K562 (cell line): ENCODE data around the gene FAM124B. TPM values are rescaled to one million over a fixed set of nuclear protein-coding genes. Genes with fewer than 3 reads are reported as not detected.
A peak's percentile ranks its signal among the peaks of the same experiment; 100 is the strongest.

Source experiments
- ATAC-seq: fragments of 200-7000 bp; cut with Tn5 transposase; 3 replicates; pipeline ENCODE4 v1.9.1; 2020; ENCODE audit warnings: moderate library complexity
- BruUV-seq: library from RNA; stranded (reverse); fragments of 400-500 nt; replicated peaks from 2 replicates; lab custom pipeline; 2021; lab: Mats Ljungman, UMichigan
- CTCF ChIA-PET: fragments of 300-600 bp; formaldehyde crosslinking; extraction: SDS; loops from one replicate; lab custom pipeline; 2021; ENCODE audit warnings: low intra/inter-chr PET ratio; lab: Yijun Ruan, JAX
- POLR2A ChIA-PET: fragments of 300-600, 350-650 bp; sonication (Branson Sonifier 250); formaldehyde crosslinking; extraction: SDS; loops from one replicate; lab custom pipeline; 2021; ENCODE audit warnings: antibody characterized with exemption, inconsistent platforms; lab: Yijun Ruan, JAX
- DNase-seq, 4 experiments: peaks; one replicate each; pipeline versions ENCODE4 v3.0.0 to v3.0.0-alpha.2; 2011 to 2018; ENCODE audit warnings: low spot score in 3 of 4, mixed read lengths in 3 of 4; ENCODE audit errors: extremely low read depth in 1 of 4
- FAIRE-seq: peaks from 2 replicates; lab custom pipeline; 2011; peaks lifted over from hg19 to GRCh38; lab: Jason Lieb, UNC
- H2AFZ ChIP-seq: 2 replicates; pipeline ENCODE4 v1.6.0; 2011; ENCODE audit warnings: low read depth, low read length, control low read depth, inconsistent platforms
- H3K27ac ChIP-seq: fragments of 200-600 bp; 3 replicates; pipeline ENCODE4 v1.8.0; 2011; ENCODE audit warnings: low read depth, mild to moderate bottlenecking, control low read depth, inconsistent platforms, low read length, moderate library complexity, mixed read lengths; ENCODE audit errors: extremely low read depth
- H3K27me3 ChIP-seq, 2 experiments: fragments of 300-600 bp in 1 of 2; 2 replicates in 1 of 2; 3 replicates in 1 of 2; pipeline versions ENCODE4 v1.6.0 to v1.8.0; 2011; ENCODE audit warnings: inconsistent platforms in 2 of 2, low read length in 2 of 2, mild to moderate bottlenecking in 1 of 2, mixed read lengths in 1 of 2, moderate library complexity in 1 of 2; ENCODE audit not compliant: control insufficient read depth in 2 of 2, insufficient read depth in 2 of 2
- H3K36me3 ChIP-seq: fragments of 300-600 bp; 3 replicates; pipeline ENCODE4 v1.8.0; 2011; ENCODE audit warnings: mild to moderate bottlenecking, low read length, inconsistent platforms; ENCODE audit not compliant: control insufficient read depth, insufficient read depth
- H3K4me1 ChIP-seq, 2 experiments: fragments of 200-600 bp in 1 of 2; replicated peaks in 1 of 2; 2 replicates in 1 of 2; 3 replicates in 1 of 2; pipeline versions ENCODE4 v1.5.1 to v1.8.0; 2011; ENCODE audit warnings: inconsistent platforms in 2 of 2, low read length in 2 of 2, mild to moderate bottlenecking in 1 of 2, mixed read lengths in 1 of 2, moderate library complexity in 1 of 2; ENCODE audit not compliant: control insufficient read depth in 2 of 2, insufficient read depth in 2 of 2
- H3K4me2 ChIP-seq: 2 replicates; pipeline ENCODE4 v1.6.1; 2011; ENCODE audit warnings: low read length, control low read depth, inconsistent platforms, mixed read lengths; ENCODE audit not compliant: insufficient read depth
- H3K4me3 ChIP-seq: fragments of 200-600 bp; sonication (generic), shearing (Covaris generic); 2 replicates; pipeline ENCODE4 v1.5.1; 2016; ENCODE audit warnings: control low read depth, inconsistent platforms
- H3K79me2 ChIP-seq: fragments of 200-600 bp; 3 replicates; pipeline ENCODE4 v1.8.0; 2011; ENCODE audit warnings: low read length, inconsistent platforms; ENCODE audit not compliant: control insufficient read depth, insufficient read depth
- H3K9ac ChIP-seq, 2 experiments: 2 replicates each; pipeline versions ENCODE4 v1.6.0 to v1.6.1; 2011; ENCODE audit warnings: low read depth in 2 of 2, low read length in 2 of 2, control low read depth in 1 of 2, inconsistent platforms in 1 of 2, mild to moderate bottlenecking in 1 of 2, mixed read lengths in 1 of 2; ENCODE audit not compliant: insufficient read depth in 1 of 2
- H3K9me1 ChIP-seq: one replicate; pipeline ENCODE4 v1.6.0; 2011; ENCODE audit warnings: inconsistent platforms, mild to moderate bottlenecking, low read length, moderate library complexity; ENCODE audit not compliant: control insufficient read depth, insufficient read depth
- H3K9me3 ChIP-seq: replicated peaks from 2 replicates; pipeline ENCODE4 v1.5.1; 2011; ENCODE audit warnings: low read depth, low read length, inconsistent platforms; ENCODE audit not compliant: control insufficient read depth, insufficient read depth
- H4K20me1 ChIP-seq: replicated peaks from 2 replicates; pipeline ENCODE4 v1.6.1; 2011; ENCODE audit warnings: low read length, inconsistent platforms, mixed read lengths; ENCODE audit not compliant: control insufficient read depth, insufficient read depth
- FOXO4 ChIP-seq: fragments of 450-650 bp; formaldehyde crosslinking; IDR thresholded peaks from 2 replicates; pipeline ENCODE4 v1.4.0; 2020; ENCODE audit warnings: mild to moderate bottlenecking, moderate library complexity
- RBFOX2 ChIP-seq: fragments of 200-400 bp; formaldehyde crosslinking; IDR thresholded peaks from 2 replicates; pipeline ENCODE4 v1.6.1; 2017; ENCODE audit warnings: low read depth, mild to moderate bottlenecking, low read length, moderate library complexity
- WGBS: fragments of 100-300 bp; shearing (Covaris generic); methylation state at CpG from one replicate; pipeline ENCODE4 v1.1.6; 2016; ENCODE audit warnings: low coverage, mixed read lengths; ENCODE audit not compliant: insufficient coverage; ENCODE audit errors: missing lambda C conversion rate; 5-methylcytosine and 5-hydroxymethylcytosine counted together
- in situ Hi-C: fragments of 300-500 bp; cut with MboI; formaldehyde crosslinking; loops from 4 replicates; pipeline ENCODE4 v1.15.0; 2018; ENCODE audit warnings: inconsistent platforms, mixed read lengths
- intact Hi-C: fragments of 100-400 bp; cut with micrococcal nuclease; formaldehyde crosslinking; loops from 2 replicates; pipeline ENCODE4 v1.14.2; 2022
- polyA plus RNA-seq, 8 experiments: library from polyadenylated mRNA; depleted of rRNA in 4 of 8; stranded (reverse) in 5 of 8; unstranded in 3 of 8; fragments of >200 nt; fragmentation: Nextera tagmentation in 2 of 8; fragmentation: Illumina TruSeq in 1 of 8; extraction: Ambion mirVana in 2 of 8; extraction: Trizol in 1 of 8; gene quantifications; 2 replicates each; pipeline versions ENCODE4 v1.2.1 to v1.2.3, GENCODE V29; 2011 to 2014; ENCODE audit warnings: inconsistent platforms in 1 of 8, missing spikeins in 1 of 8
- total RNA-seq, 7 experiments: library from RNA; depleted of rRNA in 6 of 7; stranded (reverse); fragments of >200 nt in 6 of 7; fragmentation: Illumina TruSeq in 2 of 7; extraction: Trizol in 2 of 7; gene quantifications; 2 replicates each; pipeline versions ENCODE4 v1.2.1 to v1.2.3, GENCODE V29; 2011 to 2021; ENCODE audit warnings: low replicate concordance in 1 of 7

FAM124B gene
- total and polyA plus RNA-seq, 9 of the 15 experiments (the other 6 are each of a cell fraction or from before 2014, with no cell fraction given): 6.2 to 21.4 (median 9.3) TPM

GRCh38 chr2:224395620-224396390 is 6.1 kb downstream of the FAM124B start:
- intact Hi-C loops (no loop called here), in situ Hi-C loops (no loop called here)
- Histone ChIP-seq H3K9me3 (no peaks in the 10 kb centered on the region), H2AFZ (no peak overlapping the region), H3K36me3 (peaks cover 8% of the 10 kb centered on the region; the same call in 1 of the 3 replicates), H3K79me2 (peaks cover 58% of the 10 kb centered on the region), H3K9me1 (peaks cover 3% of the 10 kb centered on the region), H3K4me2 (no peak overlapping the region; the same call in 1 of the 2 replicates), H3K27ac (no peak overlapping the region; the same call in 2 of the 3 replicates), H3K4me3 (no peak overlapping the region), H3K4me1 (peaks cover 7 to 25% of the 10 kb centered on the region in 2 experiments; a peak in 4 of 5 replicates), H4K20me1 (no peaks in the 10 kb centered on the region), H3K9ac (peak overlapping the region in 1 of 2 experiments; percentile 55; a peak in 1 of 4 replicates), H3K27me3 (no peaks in the 10 kb centered on the region)
- TF ChIP-seq FOXO4 (CRISPR knock-in tag): no peak
- 0 out of 2 replicates have a peak, but pooled peaks have one; percentile 15 for TF ChIP-seq RBFOX2
- CTCF ChIA-PET: no interaction called here
- no peak for ATAC-seq
- WGBS: 59% methylated on average over 8 of the region's 9 CpGs
- FAIRE-seq: no peak
- POLR2A ChIA-PET: no interaction called here
- DNase-seq: no peak
- no TSS peak for BruUV-seq
